Sigmoid colon (tissue), 7 donors: Measurements from ENCODE around the gene CHRNB1. TPM values are rescaled to one million over a fixed set of nuclear protein-coding genes. Genes with fewer than 3 reads are reported as not detected.

Source experiments
- DNase-seq: peaks from one replicate; pipeline ENCODE4 v3.0.0-alpha.2; 2019
- H3K27ac ChIP-seq, 4 donors: fragments of 200-600 bp; sonication (generic); one replicate each; pipeline ENCODE4 v1.5.1; 2016 to 2019; ENCODE audit warnings: mild to moderate bottlenecking in 1 of 4
- H3K27me3 ChIP-seq, 3 donors: fragments of 200-600 bp; sonication (generic); one replicate each; pipeline ENCODE4 v1.5.1; 2019; ENCODE audit warnings: mild to moderate bottlenecking in 1 of 3
- H3K36me3 ChIP-seq, 4 donors: fragments of 200-600 bp; sonication (generic); one replicate each; pipeline ENCODE4 v1.5.1; 2016 to 2019
- H3K4me1 ChIP-seq, 4 donors: fragments of 200-600 bp; sonication (generic); one replicate each; pipeline ENCODE4 v1.5.1; 2017 to 2019
- H3K4me3 ChIP-seq, 4 donors: fragments of 200-600 bp; sonication (generic); one replicate each; pipeline ENCODE4 v1.5.1; 2017 to 2019; ENCODE audit warnings: mild to moderate bottlenecking in 2 of 4, moderate library complexity in 1 of 4
- H3K9me3 ChIP-seq, 4 donors: fragments of 200-600 bp in 3 of 4; sonication (generic) in 3 of 4; one replicate each; pipeline versions ENCODE4 v1.5.1 to v1.6.1; 2013 to 2019
- CTCF ChIP-seq, 4 experiments: fragments of 450-650 bp in 3 of 4; fragments of 200-600 bp in 1 of 4; IDR thresholded peaks; one replicate each; pipeline ENCODE4 v1.5.1; 2016 to 2019; ENCODE audit warnings: antibody characterized with exemption in 4 of 4, mild to moderate bottlenecking in 3 of 4, moderate library complexity in 2 of 4
- EP300 ChIP-seq, 4 donors: sonication (generic); formaldehyde crosslinking; IDR thresholded peaks; one replicate each; pipeline ENCODE4 v1.6.1; 2017; ENCODE audit warnings: antibody characterized with exemption in 4 of 4
- POLR2A ChIP-seq, 2 donors: fragments of 450-650 bp; IDR thresholded peaks; one replicate each; pipeline ENCODE4 v1.6.1; 2016; ENCODE audit warnings: antibody characterized with exemption in 2 of 2, mild to moderate bottlenecking in 2 of 2, moderate library complexity in 2 of 2
- POLR2AphosphoS5 ChIP-seq, 4 donors: sonication (generic); formaldehyde crosslinking; IDR thresholded peaks; one replicate each; pipeline ENCODE4 v1.6.1; 2017; ENCODE audit warnings: antibody characterized with exemption in 4 of 4
- WGBS, 2 donors: extraction: QIAGEN DNeasy Blood & Tissue Kit; methylation state at CpG; one replicate each; pipeline ENCODE4 v1.1.7; 2013; 5-methylcytosine and 5-hydroxymethylcytosine counted together
- intact Hi-C: fragments of 100-400 bp; cut with DNase I; formaldehyde crosslinking; loops from one replicate; pipeline ENCODE4 v1.15.1; 2023
- polyA plus RNA-seq, 3 donors: library from polyadenylated mRNA; stranded (reverse); fragments of 200-250 nt; gene quantifications; one replicate each; pipeline ENCODE4 v1.2.3, GENCODE V29; 2013
- total RNA-seq, 4 donors: library from RNA; depleted of rRNA; stranded (reverse); fragments of >200 nt; gene quantifications; one replicate each; pipeline ENCODE4 v1.1.0, GENCODE V29; 2016
- donor health status: healthy with polysubstance abuse.
- donor health status: Bipolar disorder and iron deficiency.
- donor health status: healthy.

Gene CHRNB1
- total and polyA plus RNA-seq, 7 donors: 4.2 to 13.2 (median 7.5) TPM

DNA sequence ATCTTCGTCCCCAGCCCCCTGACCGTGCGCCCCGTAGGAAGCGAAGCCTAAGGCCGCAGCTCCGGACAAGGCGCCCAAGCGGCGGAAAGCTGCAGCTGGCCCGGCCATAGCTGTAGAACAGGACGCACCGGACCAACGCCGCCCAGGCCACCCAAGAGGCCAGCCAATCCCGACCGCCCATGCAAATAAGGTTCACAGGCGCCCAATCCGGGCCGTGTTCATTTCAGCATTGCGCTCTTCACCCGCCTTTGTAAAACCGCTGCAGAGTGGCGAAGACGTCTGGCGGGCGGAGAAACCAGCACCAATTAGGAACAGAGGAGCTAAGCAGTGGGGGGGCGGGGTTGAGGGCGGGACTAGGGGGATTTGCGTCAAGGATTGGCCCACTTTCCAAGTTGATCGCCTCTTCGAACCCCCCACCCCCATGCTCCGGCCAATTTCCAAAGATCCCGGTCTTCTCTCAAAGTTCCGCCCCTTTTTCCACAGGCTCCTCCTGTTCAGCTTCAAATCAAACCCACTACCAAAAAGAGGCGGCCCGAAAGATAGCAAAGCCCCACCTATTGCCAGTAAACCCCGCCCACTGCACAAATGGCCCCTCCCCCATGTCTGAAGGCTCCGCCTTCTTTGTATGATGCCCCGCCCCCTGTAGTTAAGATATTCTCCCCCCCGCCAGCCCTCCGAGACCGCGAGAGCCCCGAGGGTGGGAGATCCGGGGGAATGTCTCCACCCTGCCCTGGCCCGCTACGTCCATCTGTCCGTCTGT is 40.7 kb upstream of the CHRNB1 start, which contains the start of gene TMEM256:
Gene TMEM256 (minus strand): TSS at position 121 of the 760 bp plus-strand sequence. CDS start 13 bp downstream, at position 108.
- DNase-seq: peak; percentile 100
- intact Hi-C loops: loop anchor here (2.0 to 10.0 kb wide), 6 partner anchors 33 to 759 kb away; partner anchors contain the start of genes GABARAP, KIAA0753, POLR2A and TXNDC17
- H3K27me3 ChIP-seq: no peaks in the 10 kb centered on the region
- no peaks in the 10 kb centered on the region for H3K9me3 ChIP-seq
- TF ChIP-seq CTCF (IDR thresholded peaks at IDR 0.05): no peak
- peak; percentile 98 to 99 (median 98) for TF ChIP-seq POLR2AphosphoS5 (IDR thresholded peaks at IDR 0.05)
- no peak for TF ChIP-seq EP300 (IDR thresholded peaks at IDR 0.05)
- peak; percentile 90 to 97 for TF ChIP-seq POLR2A (IDR thresholded peaks at IDR 0.05)
- WGBS, 2 donors: 0% methylated on average over 49 of the region's 49 CpGs
- H3K36me3 ChIP-seq: peaks cover 0 to 12% (median 3%) of the 10 kb centered on the region in 4 donors
- peak within 1 kb of the TSS; percentile 88 to 95 (median 92) for H3K27ac ChIP-seq
- H3K4me1 ChIP-seq: peaks cover 0 to 49% (median 34%) of the 10 kb centered on the region in 4 donors
- peak within 1 kb of the TSS; percentile 70 to 93 (median 85) for H3K4me3 ChIP-seq

GRCh38 chr17:7404737-7405349 is 40.0 kb upstream of the CHRNB1 start:
- H3K36me3 ChIP-seq: peaks cover 0 to 19% (median 4%) of the 10 kb centered on the region in 4 donors

GRCh38 chr17:7405350-7406234 is 39.3 kb upstream of the CHRNB1 start:
- Histone ChIP-seq H3K36me3 (peaks cover 0 to 26% (median 6%) of the 10 kb centered on the region in 4 donors), H3K4me1 (peaks cover 0 to 45% (median 34%) of the 10 kb centered on the region in 4 donors), H3K4me3 (peak overlapping the region; percentile 70 to 93 (median 85)), H3K9me3 (no peaks in the 10 kb centered on the region), H3K27me3 (no peaks in the 10 kb centered on the region), H3K27ac (peak overlapping the region; percentile 88 to 95 (median 92))
- TF ChIP-seq POLR2A (IDR thresholded peaks at IDR 0.05) (no peak), POLR2AphosphoS5 (IDR thresholded peaks at IDR 0.05) (no peak), EP300 (IDR thresholded peaks at IDR 0.05) (no peak), CTCF (IDR thresholded peaks at IDR 0.05) (no peak)
- intact Hi-C loops: loop anchor here (2.0 to 10.0 kb wide), 4 partner anchors 31 to 761 kb away; partner anchors contain the start of genes KIAA0753 and TXNDC17
- 10 to 18% methylated on average over 38 of the region's 38 CpGs for WGBS, 2 donors
- DNase-seq: no peak

More at GRCh38 chr17:7404737-7405349, 40.0 kb upstream of the CHRNB1 start:
- TF ChIP-seq EP300 (IDR thresholded peaks at IDR 0.05): no peak
- peak in 1 of 2 donors; percentile 26 for TF ChIP-seq POLR2A (IDR thresholded peaks at IDR 0.05)
- peak; percentile 70 to 89 (median 78) for TF ChIP-seq POLR2AphosphoS5 (IDR thresholded peaks at IDR 0.05)
- DNase-seq: peak; percentile 90
- H3K4me1 ChIP-seq: peaks cover 0 to 49% (median 34%) of the 10 kb centered on the region in 4 donors
- H3K27ac ChIP-seq: peak overlapping the region; percentile 88 to 95 (median 92)
- H3K4me3 ChIP-seq: peak overlapping the region; percentile 70 to 93 (median 85)
- intact Hi-C loops: loop anchor here (2.0 to 10.0 kb wide), 5 partner anchors 32 to 760 kb away; partner anchors contain the start of genes GABARAP, KIAA0753 and TXNDC17
- H3K9me3 ChIP-seq: no peaks in the 10 kb centered on the region
- 1% methylated on average over 65 of the region's 65 CpGs for WGBS, 2 donors
- no peaks in the 10 kb centered on the region for H3K27me3 ChIP-seq

DNA sequence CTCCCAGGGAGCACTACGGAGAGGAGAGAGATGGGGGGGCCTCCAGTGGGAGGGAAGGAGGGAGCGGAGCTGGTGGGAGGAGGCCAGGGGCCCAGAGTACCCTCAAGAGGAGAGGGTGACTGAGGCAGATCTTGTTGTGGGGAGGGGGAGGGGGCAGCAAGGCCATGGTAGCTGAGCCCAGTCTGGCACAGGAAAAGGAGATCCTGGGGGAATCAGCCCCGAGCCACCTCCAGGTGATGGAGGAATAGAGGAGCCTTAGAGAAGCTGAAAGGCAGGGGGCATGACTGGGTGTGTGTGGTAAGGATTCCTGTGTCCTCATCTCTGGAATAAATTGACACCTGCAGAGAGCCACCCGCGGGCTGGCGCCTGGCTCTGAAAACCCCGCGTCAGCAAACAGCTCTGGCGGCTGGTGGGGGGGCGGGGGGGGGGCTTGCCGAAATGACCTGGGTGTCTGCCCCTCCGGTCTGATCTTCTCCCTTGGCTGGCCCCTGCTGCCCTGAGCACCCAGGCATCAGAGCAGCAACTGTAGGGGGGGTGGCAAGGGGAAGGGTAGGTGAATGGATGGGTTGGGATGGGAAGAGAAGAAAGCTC is 38.5 kb upstream of the CHRNB1 start:
- H3K4me3 ChIP-seq: peak overlapping the region in 2 of 4 donors; percentile 81 to 89
- intact Hi-C loops: loop anchor here (10.0 kb wide), 1 partner anchor 762 kb away; the partner anchor contains the start of genes KIAA0753 and TXNDC17
- TF ChIP-seq POLR2AphosphoS5 (IDR thresholded peaks at IDR 0.05) (no peak), POLR2A (IDR thresholded peaks at IDR 0.05) (no peak), CTCF (IDR thresholded peaks at IDR 0.05) (no peak), EP300 (IDR thresholded peaks at IDR 0.05) (no peak)
- H3K27me3 ChIP-seq: no peaks in the 10 kb centered on the region
- H3K36me3 ChIP-seq: peaks cover 0 to 28% (median 7%) of the 10 kb centered on the region in 4 donors
- no peaks in the 10 kb centered on the region for H3K9me3 ChIP-seq
- DNase-seq: no peak
- H3K27ac ChIP-seq: peak overlapping the region; percentile 88 to 95 (median 92)
- 25 to 57% methylated on average over 12 of the region's 12 CpGs for WGBS, 2 donors
- H3K4me1 ChIP-seq: peaks cover 0 to 41% (median 34%) of the 10 kb centered on the region in 4 donors
